Measurements from ENCODE around the gene YBEY.
A peak's percentile ranks its signal among the peaks of the same experiment; 100 is the strongest.

Gene YBEY

GRCh38 chr21:46265736-46266525, 20.2 kb upstream of the YBEY start:
- no peak for DNase-seq

- no peak for DNase-seq
Observed at GRCh38 chr21:46266946-46267345, 19.2 kb upstream of the YBEY start.

DNA sequence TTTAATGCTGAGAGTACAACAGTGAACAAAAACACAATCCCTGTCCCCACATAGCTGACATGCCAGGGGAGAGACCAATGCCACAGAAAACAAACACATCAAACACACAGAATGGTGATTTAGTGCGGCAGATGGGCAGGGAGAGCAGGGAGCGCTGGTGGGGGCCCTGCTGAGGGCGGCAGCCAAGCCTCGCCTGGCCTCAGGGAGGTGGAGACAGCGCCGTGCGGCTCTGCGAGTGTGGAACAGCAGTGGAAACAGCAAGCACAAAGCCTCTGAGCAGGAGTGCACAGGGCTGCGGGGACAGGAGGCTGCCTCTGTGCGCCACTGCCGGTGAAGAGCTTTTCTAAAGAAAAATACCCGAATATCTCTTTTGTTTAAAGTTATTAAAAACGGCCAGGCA, 17.8 kb upstream of the YBEY start:
- DNase-seq = no peak

DNA sequence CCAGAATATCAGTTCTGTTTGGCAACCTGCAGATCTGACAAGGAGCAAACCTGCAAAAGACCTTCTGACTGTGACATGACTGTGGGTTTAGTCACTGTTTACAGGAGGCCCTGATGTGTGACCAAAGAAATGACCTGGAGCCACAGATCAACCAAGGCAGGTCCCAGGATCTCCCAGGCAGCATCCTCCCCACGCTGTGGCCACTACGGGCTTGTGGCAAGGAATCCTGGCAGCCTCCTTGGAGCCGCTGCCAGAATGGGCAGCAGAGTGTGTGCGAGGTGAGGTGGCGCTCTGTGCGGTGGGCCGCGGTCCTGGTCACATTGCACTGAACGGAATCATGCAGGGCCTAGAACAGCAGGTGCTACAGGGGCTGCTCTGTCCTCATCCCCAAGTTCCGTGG, 16.7 kb upstream of the YBEY start:
- no peak for DNase-seq

DNA sequence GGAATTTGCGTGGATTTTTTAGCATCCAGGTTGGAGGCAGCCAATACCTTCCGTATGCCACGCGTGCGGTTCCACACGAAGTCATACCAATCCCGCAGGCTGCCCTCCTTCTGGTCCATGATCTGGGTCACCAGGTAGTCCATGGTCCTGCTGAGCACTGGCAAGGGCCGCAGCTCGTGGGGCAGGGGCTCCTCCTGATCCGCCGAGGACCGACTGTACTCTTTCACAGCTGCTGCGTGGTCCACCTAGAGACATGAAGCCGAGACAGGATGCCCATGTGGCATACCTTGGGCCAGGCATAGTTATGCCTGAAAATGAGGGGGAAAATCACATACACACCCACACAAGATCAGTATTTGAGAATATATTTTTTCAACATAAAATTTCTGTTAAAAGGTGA, 12.8 kb upstream of the YBEY start:
- DNase-seq = no peak

DNA sequence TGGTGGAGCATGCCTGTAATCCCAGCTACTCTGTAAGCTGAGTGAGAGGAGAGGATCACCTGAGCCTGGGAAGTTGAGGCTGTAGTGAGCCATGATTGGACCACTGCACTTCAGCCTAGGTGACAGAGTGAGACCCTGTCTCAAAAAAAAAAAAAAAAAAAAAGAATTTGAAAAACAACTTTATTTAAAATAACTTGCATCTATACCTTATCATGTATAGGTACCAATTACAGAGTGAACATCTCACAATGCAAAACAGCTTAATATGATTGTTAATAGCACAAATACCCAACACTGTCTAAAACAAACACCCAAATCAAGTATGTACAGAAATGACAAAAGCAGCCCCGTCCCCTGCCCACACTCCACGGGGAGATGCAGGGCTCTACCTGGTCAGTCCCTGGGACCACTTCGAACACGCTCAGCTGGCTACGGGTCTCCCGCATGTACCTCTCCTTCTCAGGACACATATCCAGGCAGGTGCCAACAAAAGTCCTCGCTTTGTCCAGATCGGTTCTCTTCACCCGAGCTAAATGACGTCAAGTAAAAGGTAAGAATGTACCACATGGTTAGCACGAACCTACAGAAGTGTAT, 11.2 kb upstream of the YBEY start:
- DNase-seq = no peak

GRCh38 chr21:46284077-46284644, 2.0 kb upstream of the YBEY start:
- DNase-seq = no peak

DNA sequence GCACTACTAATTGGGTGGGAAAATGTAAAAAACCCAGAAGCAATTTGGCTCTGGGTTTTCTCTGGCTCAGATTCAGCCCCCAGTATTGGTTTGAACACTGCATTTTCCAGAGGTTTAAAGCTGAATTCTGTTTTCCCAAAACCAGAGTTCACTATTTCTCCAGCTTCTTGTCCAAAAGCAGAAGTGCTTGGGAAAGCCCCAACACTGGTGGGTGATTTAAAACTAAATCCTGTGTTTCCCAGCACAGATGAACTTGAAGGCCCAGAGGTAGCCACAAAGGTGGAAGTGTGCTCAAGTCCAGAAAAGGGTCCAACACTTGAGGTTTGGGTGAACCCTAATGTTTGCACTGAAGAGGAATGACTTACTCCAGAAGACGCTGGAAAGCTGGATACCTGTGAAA, 1.4 kb upstream of the YBEY start:
- DNase-seq = no peak

- no peak for DNase-seq
Observed at GRCh38 chr21:46285206-46285661, 908 bp upstream of the YBEY start, which contains the start of gene MCM3AP. Gene MCM3AP, minus strand, starts transcription at chr21:46285611. Its CDS starts 325 bp downstream, at chr21:46285286.

DNA sequence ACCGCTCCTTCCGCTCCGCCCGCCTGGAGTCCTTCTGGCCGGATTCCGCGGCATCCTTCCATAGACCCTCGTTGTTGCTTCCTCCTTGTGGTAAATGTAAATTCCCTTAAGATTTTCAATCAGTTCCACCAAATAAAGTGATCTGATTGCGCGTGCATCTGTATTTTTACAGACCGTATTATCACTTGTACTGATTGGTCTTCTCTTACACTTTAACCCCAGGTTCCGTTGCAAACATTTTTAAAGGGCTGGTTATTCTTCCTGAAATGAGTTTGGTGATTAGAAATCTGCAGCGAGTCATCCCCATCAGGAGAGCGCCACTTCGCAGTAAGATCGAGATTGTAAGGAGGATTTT, 483 bp downstream of the YBEY start:
- no peak for DNase-seq

GRCh38 chr21:46287541-46287940, 1.4 kb downstream of the YBEY start:
- no peak for DNase-seq

GRCh38 chr21:46289655-46290179, 3.6 kb downstream of the YBEY start:
- no peak for DNase-seq

GRCh38 chr21:46291561-46291960, 5.4 kb downstream of the YBEY start:
- DNase-seq = no peak

GRCh38 chr21:46294647-46295176, 8.6 kb downstream of the YBEY start:
- no peak for DNase-seq

- DNase-seq = no peak
Observed at GRCh38 chr21:46295177-46295770, 9.1 kb downstream of the YBEY start.

DNA sequence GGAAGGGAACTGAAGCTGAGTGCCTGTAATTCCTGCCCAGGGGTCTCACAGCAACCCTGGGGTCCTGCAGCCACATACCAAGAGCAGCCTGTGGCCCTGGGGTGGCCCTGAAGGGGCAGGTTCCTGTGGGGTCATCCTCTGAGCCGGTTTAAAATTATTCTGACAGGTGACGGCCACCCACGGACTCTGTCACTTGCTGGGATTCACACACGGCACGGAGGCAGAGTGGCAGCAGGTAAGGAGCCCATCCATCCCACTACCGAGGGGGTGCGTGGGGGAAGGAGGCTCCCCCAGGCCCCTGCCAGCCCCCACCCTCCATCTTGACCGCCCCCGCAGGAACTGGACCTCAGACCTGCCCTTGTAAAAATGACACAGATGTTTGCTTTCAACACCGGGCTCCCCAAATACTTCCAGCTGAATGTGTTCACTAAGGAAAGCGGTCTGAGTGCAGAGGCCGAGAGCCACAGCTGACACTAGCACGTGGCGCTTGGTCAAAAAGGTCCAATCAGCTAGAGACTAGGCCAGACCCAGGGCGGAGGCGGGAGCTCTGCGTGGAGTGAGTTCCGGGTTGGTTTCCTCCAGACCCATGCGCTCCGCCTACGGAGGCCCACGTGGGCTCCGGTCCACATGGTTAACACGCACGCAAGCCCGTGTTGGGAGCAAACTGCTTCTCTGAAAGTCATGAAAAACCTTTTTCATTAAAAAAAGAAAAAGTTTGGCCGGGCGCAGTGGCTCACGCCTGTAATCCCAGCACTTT, 10.0 kb downstream of the YBEY start:
- DNase-seq = peak; percentile 37

- no peak for DNase-seq
Observed at GRCh38 chr21:46297338-46298271, 11.5 kb downstream of the YBEY start.

DNA sequence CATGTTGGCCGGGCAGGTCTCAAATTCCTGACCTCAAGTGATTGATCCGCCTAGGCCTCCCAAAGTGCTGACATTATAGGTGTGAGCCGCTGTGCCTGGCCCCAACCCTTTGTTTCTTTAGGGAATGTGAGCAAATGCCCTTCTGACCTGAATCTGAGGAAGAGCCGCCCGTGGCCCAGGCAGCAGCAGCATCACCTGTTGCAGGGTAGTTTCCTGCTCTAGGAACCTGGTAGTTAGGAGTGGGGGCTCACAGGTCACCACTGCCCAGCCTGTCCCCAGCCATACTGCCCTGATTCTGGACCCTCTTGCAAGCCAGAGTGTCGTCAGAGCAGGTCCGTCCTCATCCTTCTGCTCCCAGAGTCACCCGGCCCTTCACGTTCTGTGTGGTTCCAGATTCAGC, 13.0 kb downstream of the YBEY start:
- no peak for DNase-seq

- DNase-seq = no peak
Observed at GRCh38 chr21:46301759-46302158, 15.6 kb downstream of the YBEY start.

- DNase-seq = no peak
Observed at GRCh38 chr21:46304437-46304836, 18.3 kb downstream of the YBEY start.

DNA sequence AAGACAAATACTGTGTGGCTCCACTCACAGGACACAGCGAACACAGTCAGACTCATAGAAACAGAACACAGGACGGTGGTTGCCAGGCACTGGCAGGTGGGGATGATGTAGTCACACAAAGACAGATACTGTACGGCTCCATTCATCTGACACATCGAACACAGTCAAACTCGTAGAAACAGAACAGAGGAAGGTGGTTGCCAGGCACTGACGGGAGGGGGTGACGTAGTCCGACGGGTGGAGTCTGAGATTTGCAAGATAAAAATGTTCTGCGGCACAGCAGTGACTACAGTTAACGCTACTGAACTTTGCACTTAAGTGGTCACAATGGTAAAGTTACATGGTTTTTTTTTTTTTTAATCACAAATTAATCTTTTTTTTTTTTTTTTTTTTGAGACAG, 18.8 kb downstream of the YBEY start:
- DNase-seq = no peak
